IMR-90 (cell line): ENCODE measurements around the gene TOR3A.

Experiments
- CHD1 ChIP-seq: IDR thresholded peaks from 2 replicates; pipeline ENCODE4 v1.6.1; 2012; ENCODE audit warnings: low read depth, low read length, improper control_type of control experiment
- RAD21 ChIP-seq: IDR thresholded peaks from 2 replicates; pipeline ENCODE4 v1.6.1; 2012; ENCODE audit warnings: low read length, improper control_type of control experiment
- RFX5 ChIP-seq: IDR thresholded peaks from 2 replicates; pipeline ENCODE4 v1.8.0; 2012; ENCODE audit warnings: low read depth, mild to moderate bottlenecking, low read length, moderate library complexity
- TF ChIP-seq, protein P1 (sequence below): conservative IDR thresholded peaks from 2 replicates; pipeline ENCODE4 v1.5.1; 2012; ENCODE audit warnings: mild to moderate bottlenecking, low read depth, low read length, improper control_type of control experiment

DNA sequence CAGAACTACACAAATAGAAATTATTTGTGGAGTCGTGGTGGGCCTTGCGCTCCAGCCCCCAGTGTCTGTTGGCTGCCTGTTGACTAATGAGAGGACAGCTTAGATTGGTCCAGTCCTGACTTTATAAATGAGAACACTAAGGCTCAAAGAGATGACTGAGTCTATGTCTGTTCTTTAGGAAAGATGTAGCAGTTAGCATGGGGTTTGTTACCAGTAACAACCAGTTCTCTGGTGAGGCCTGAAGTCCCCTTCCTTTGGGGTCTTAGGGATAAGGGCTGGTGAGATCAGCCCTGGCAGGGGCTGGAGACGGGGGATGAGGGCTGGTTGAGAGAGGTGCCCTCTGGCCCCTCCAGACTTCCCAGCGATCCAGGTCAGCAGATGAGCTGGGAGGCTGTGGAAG is 9.1 kb downstream of the TOR3A start:
- TF ChIP-seq RAD21, result no peak
- TF ChIP-seq CHD1, result no peak
- TF ChIP-seq RFX5, result no peak
- TF ChIP-seq, protein P1, sequence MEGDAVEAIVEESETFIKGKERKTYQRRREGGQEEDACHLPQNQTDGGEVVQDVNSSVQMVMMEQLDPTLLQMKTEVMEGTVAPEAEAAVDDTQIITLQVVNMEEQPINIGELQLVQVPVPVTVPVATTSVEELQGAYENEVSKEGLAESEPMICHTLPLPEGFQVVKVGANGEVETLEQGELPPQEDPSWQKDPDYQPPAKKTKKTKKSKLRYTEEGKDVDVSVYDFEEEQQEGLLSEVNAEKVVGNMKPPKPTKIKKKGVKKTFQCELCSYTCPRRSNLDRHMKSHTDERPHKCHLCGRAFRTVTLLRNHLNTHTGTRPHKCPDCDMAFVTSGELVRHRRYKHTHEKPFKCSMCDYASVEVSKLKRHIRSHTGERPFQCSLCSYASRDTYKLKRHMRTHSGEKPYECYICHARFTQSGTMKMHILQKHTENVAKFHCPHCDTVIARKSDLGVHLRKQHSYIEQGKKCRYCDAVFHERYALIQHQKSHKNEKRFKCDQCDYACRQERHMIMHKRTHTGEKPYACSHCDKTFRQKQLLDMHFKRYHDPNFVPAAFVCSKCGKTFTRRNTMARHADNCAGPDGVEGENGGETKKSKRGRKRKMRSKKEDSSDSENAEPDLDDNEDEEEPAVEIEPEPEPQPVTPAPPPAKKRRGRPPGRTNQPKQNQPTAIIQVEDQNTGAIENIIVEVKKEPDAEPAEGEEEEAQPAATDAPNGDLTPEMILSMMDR, result no peak
